DMS79 treated with DMSO at 0.1 percent for 48 hours (cell line): ENCODE results near the gene STRIP1.
A peak's percentile ranks its signal among the peaks of the same experiment; 100 is the strongest.
"Not testable (repeated sequence)": the region's sequence is repeated elsewhere in the genome, so short reads cannot be mapped to it uniquely, and the experiment has no call there.

Source experiments
- DNase-seq: peaks from one replicate; lab custom pipeline; 2025; lab: John Stamatoyannopoulos, UW

STRIP1 gene

GRCh38 chr1:110070671-110071242 lies 36.3 kb downstream of the STRIP1 start, which contains the start of gene ALX3:
Gene ALX3, minus strand, starts transcription at chr1:110070672. Its CDS starts 60 bp downstream, at chr1:110070612.
- DNase-seq: no peak

- DNase-seq: no peak
Measured at GRCh38 chr1:110074166-110074565, 39.7 kb downstream of the STRIP1 start.

- DNase-seq: peak; percentile 86
Measured at GRCh38 chr1:110076789-110077500, 42.5 kb downstream of the STRIP1 start.

- DNase-seq: not testable (repeated sequence)
Measured at GRCh38 chr1:110079995-110080394, 45.6 kb downstream of the STRIP1 start.

- DNase-seq: no peak
Measured at GRCh38 chr1:110081061-110081460, 46.6 kb downstream of the STRIP1 start.

- no peak for DNase-seq
Measured at GRCh38 chr1:110082477-110082876, 48.1 kb downstream of the STRIP1 start.

GRCh38 chr1:110083061-110083865 lies 48.8 kb downstream of the STRIP1 start:
- DNase-seq: no peak

- no peak for DNase-seq
Measured at GRCh38 chr1:110083866-110084226, 49.4 kb downstream of the STRIP1 start.

GRCh38 chr1:110084227-110085078 lies 50.0 kb downstream of the STRIP1 start:
- DNase-seq: no peak

GRCh38 chr1:110085671-110086070 lies 51.2 kb downstream of the STRIP1 start:
- DNase-seq: no peak

GRCh38 chr1:110086961-110087360 lies 52.5 kb downstream of the STRIP1 start:
- no peak for DNase-seq

- DNase-seq: peak; percentile 29
Measured at GRCh38 chr1:110087812-110088738, 53.7 kb downstream of the STRIP1 start.

GRCh38 chr1:110088739-110089316 lies 54.4 kb downstream of the STRIP1 start:
- no peak for DNase-seq

GRCh38 chr1:110089561-110090275 lies 55.3 kb downstream of the STRIP1 start:
- DNase-seq: no peak

GRCh38 chr1:110091381-110091780 lies 57.0 kb downstream of the STRIP1 start:
- DNase-seq: no peak

- no peak for DNase-seq
Measured at GRCh38 chr1:110091791-110092190, 57.4 kb downstream of the STRIP1 start.

GRCh38 chr1:110092991-110093390 lies 58.6 kb downstream of the STRIP1 start:
- DNase-seq: no peak

GRCh38 chr1:110094931-110095654 lies 60.7 kb downstream of the STRIP1 start:
- DNase-seq: no peak
